GF-D8 (cell line): ENCODE data around the gene OSGIN1.

Experiments
- DNase-seq: peaks from one replicate; lab custom pipeline; 2025; lab: John Stamatoyannopoulos, UW

The OSGIN1 gene

DNA sequence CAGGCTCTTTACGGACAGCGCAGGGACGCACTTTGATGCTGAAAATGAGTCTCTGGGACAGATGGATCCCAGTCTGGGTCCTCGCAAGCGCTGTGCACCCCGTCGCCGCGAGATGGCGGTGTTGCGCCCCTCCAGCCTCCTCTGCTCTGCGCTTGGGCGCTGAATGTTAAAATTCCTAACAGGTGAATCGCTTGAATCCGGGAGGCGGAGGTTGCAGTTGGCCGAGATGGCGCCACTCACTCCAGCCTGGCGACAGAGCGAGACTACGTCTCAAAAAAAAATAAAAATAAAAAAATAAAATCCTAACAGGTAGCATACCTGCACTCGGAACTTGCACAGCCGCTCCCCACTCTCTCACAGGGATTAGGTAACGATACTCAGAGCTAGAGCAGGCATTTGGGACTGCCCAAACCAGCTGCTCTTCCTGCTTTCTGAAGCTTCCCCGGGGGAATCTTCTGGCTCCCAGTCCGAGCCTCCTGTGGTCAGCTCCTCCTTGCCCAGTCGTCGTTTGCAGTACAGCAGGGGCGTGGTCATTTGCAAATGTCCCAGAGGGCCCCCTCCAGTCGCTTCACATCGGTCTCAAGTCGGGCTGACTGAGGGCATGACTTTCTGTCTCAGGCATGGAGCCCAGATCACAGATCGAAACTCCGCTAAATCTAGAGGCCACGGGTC is 26.2 kb upstream of the OSGIN1 start:
- no peak for DNase-seq

GRCh38 chr16:83928341-83929055 is 24.5 kb upstream of the OSGIN1 start:
- no peak for DNase-seq

- no peak for DNase-seq
Observed at GRCh38 chr16:83929811-83930555, 23.1 kb upstream of the OSGIN1 start.

- no peak for DNase-seq
Observed at GRCh38 chr16:83930730-83931500, 22.1 kb upstream of the OSGIN1 start.

DNA sequence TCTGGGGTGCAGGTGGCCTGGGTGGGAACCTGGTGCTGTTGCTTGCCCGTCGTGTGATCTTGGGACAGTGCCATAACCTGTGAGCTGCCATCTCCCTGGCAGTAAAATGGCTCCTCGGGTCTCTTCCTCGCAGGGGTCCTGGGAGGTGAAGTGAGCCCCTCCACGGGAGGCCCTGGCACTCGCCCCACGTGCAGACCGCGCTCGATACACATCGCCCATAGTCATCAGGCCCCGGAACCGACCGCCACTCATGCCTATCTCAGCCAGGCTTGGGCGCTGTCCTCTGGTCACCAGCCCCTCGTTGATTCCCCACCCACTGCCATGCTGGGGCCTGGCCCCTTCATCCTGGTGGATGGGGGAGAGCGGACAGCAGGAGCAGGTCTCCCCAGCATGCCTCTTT is 21.5 kb upstream of the OSGIN1 start:
- DNase-seq = no peak

GRCh38 chr16:83932304-83932703 is 20.7 kb upstream of the OSGIN1 start:
- no peak for DNase-seq

GRCh38 chr16:83932955-83933673 is 19.9 kb upstream of the OSGIN1 start:
- no peak for DNase-seq

DNA sequence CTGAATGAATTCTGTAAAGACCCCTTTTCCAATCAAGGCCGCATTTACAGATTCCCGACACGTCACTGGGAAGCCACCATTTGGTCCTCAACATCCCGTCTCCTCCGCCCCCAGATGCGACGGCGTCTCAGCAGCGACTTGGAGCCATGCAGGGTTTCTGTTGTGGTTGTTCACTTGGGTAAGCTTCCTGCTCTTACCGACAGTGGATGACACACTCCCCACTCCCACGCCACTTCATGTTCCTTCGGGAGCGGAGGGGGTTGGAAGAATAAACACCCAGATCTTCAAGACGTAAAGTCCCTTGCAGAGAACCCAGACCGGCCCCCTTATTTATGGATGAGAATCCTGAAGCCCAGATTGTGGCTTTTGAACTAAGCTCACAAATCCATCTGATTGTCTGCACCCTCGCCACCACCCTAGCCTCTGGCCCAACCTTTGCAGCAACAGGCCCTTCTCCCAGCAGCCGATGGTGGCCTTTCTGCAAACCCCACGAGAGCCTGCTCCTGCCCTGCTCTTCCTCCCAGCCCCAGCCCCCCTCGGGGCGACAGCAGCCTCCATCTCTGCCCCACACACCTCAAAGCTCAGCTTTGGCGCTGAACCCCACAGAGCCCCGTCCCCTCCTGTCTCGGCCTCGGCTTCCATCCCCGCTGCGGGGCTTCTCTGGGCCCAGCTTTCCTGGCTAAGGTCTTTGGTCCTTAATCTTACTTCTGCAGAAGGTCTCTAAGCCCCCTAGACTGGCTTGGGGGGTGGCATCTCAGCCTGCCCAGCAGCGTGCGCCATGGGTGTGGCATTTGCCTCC is 19.0 kb upstream of the OSGIN1 start:
- no peak for DNase-seq

GRCh38 chr16:83934684-83934977 is 18.4 kb upstream of the OSGIN1 start:
- no peak for DNase-seq

DNA sequence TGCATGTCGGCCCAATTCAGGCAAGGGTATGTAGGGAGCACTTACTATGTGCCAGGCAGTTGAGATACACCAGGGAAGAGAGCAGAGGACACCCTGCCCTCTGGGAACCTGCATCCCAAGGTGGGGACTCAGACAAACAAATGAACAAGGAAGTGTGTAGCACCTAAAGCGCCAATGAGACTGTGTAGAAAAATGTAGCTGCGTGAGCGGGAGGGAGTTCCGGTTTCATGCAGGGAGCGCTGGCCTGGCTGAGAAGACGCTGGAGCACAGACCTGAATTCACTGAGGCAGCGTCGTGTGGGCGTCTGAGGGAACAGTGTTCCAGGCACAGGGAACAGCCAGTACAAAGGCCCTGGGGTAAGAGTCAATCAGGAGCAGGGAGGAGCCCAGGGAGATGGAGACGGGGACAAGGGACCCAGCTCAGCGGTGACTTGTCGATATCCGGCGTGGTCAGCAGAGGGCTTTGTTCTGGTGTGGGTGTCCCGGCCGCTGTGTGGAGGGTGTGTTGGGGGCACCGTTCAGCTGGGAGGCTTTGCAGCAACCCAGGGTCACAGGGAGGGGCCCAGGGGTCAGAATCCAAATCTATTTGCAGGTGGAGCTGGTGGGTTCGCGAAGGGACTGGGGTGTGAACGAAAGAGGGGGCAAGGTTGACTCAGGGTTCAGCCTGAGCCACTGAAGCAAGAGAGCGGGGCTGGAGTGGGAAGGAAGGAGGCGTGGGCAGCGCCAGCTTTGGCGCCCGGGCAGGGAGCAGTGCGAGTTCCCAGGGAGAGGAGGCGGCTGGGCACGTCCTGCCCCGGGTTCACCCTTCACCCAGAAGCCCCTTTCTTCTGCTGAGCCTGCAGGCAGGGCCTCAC is 17.8 kb upstream of the OSGIN1 start:
- DNase-seq = no peak

DNA sequence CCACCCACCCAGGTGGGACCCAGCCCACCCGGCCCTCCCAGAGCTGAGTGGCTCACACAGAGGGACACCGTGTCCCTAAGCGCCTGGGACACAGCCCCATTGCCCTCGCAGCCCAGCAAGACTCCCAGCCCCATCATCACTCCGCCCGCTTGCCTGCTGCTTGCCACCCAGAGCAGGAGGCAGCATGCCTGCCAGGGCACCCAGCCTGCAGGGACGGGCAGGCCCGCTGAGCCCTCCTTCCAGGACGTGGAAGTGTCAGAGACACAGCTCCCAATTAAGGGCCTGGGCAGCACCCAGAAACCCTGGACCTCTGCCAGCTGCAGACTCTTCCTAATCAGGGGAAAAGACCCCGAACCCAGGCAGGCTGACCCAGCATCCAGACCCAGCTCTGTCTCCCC is 17.2 kb upstream of the OSGIN1 start:
- DNase-seq = no peak

DNA sequence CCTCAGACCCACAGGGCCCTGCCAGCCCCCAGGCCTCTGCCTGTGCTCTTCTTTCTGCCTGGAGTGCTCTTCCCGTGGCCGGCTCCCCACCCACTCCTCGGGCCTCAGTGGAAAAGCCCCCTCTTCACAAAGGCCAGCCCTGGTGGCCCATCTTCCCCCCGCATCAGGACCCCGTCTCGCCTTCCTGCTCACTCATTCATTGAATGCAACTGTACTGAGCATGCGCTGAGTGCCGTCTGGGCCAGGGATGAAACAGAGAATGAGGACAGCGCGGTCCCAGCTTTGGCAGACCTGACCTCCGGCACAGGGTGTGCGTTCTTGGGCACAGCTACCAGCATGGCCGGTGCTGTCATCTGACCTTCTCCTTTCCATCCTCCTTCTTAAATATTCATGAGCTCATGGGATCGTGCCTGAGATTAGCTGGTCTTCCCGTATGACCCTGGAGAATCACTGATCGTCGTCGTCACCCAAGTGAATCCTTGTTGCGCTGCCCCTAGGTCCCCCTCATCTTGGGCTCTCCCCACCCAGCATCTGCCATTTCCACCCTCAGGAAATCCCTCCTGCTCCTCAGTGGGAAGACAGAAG is 16.4 kb upstream of the OSGIN1 start:
- no peak for DNase-seq

DNA sequence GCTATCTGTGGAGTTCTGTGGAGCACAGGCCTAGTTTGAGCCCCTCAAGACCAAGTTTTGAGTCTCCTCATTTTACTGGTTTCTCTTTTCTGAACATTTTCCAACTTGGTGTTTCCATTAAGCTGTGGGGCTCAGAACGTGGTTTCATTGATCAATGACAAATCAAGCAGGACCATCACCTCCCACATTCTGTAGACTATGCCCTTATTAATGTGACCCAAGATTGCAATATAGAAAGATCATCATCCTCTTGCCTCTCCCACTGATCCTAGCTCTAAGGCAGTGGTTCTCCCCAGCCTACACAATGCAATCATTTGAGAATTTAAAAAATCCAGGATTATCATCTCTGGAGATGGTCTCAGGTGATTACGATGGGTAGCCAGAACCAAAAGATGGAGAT is 15.8 kb upstream of the OSGIN1 start:
- no peak for DNase-seq

- no peak for DNase-seq
Observed at GRCh38 chr16:83937922-83938885, 14.8 kb upstream of the OSGIN1 start.

DNA sequence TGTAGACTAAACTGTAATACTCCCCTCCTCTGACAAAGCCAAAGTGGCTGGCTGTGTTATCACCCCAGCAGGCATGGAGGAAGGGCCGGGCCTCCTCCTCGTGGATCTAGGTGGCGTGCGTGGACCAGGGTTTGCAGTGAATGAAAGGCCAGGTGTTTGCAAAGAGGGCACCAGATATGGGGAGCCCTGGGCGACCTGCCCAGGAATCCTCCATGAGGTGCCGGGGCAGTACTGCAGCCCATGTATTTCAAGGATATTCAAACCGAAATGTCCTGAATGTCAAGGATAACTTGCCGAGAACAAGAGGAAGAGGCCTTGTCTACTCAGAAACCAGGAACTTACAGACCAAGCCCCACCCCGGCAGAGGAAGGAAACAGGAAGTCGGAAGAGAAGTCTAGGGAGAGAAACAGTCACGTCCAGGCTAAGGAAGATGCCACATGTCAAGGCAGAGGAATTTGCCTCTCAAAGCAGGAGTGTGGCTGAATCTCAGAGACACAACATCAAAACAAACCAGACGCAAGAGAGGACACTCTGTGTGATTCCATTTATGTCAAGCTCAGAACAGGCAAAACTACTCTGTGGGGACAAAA is 13.7 kb upstream of the OSGIN1 start:
- peak; percentile 5 for DNase-seq

- DNase-seq = no peak
Observed at GRCh38 chr16:83940119-83940518, 12.9 kb upstream of the OSGIN1 start.

DNA sequence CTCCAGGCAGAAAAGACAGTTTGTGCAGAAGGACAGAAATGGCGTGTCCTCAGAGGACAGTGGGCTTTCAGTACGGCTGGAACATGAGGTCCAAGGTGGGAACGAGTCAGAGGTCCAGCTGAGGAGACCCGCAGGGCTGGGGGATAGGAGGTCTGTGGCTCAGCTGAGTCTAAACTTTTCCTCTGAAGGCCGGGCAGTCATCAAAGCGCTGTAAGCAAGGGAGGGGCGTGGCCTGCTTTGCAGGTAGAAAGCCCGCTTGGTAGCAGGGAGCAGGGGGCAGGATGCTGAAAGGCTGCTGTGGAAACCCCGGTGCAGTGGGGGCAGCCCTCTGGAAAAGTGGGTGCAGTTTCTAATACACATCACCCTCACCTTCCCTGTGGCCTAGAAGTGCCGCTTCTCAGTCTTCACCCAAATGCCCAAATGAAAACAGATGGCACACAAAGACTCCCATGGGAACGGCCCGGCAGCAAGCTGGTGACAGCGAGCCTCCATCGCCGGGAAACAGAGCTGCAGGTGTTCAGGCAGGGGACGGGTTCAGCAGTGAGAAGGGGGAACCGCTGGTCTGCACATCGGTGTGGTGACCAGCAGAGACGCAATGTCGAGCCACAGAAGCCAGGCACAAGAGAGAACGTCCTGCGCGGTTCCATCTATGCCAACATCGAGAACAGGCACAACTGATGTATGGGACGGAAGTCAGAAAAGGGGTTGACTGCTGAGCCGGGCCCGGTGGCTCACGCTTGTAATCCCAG is 12.2 kb upstream of the OSGIN1 start:
- DNase-seq = no peak
